ENCODE results near the gene TRAT1. TPM values are rescaled to one million over a fixed set of nuclear protein-coding genes. Genes with fewer than 3 reads are reported as not detected.

The TRAT1 gene
- total RNA-seq, 1 donor from 2014 or later = not detected

GRCh38 chr3:108835101-108835500 is 12.5 kb downstream of the TRAT1 start:
- Histone ChIP-seq H3K27me3 (ENCODE audit: control insufficient read depth, insufficient read depth, low read length) (no peaks in the 10 kb centered on the region), H3K4me3 (ENCODE audit: low read depth, low read length) (no peak overlapping the region), H3K36me3 (ENCODE audit: control insufficient read depth, insufficient read depth, low read length) (no peaks in the 10 kb centered on the region)
- no peak for DNase-seq (ENCODE audit: low read depth)
- no peak for TF ChIP-seq CTCF (IDR thresholded peaks at IDR 0.05; ENCODE audit: insufficient read depth, low read length, poor library complexity, severe bottlenecking)

GRCh38 chr3:108838436-108838835 is 15.8 kb downstream of the TRAT1 start:
- no peaks in the 10 kb centered on the region for H3K27me3 ChIP-seq (ENCODE audit: control insufficient read depth, insufficient read depth, low read length)
- no peaks in the 10 kb centered on the region for H3K36me3 ChIP-seq (ENCODE audit: control insufficient read depth, insufficient read depth, low read length)
- DNase-seq (ENCODE audit: low read depth) = no peak
- H3K4me3 ChIP-seq (ENCODE audit: low read depth, low read length) = no peak overlapping the region
- no peak for TF ChIP-seq CTCF (IDR thresholded peaks at IDR 0.05; ENCODE audit: insufficient read depth, low read length, poor library complexity, severe bottlenecking)

GRCh38 chr3:108845709-108846293 is 23.2 kb downstream of the TRAT1 start:
- H3K4me3 ChIP-seq (ENCODE audit: low read depth, low read length) = no peak overlapping the region
- no peaks in the 10 kb centered on the region for H3K36me3 ChIP-seq (ENCODE audit: control insufficient read depth, insufficient read depth, low read length)
- H3K27me3 ChIP-seq (ENCODE audit: control insufficient read depth, insufficient read depth, low read length) = no peaks in the 10 kb centered on the region
- DNase-seq (ENCODE audit: low read depth) = no peak
- TF ChIP-seq CTCF (IDR thresholded peaks at IDR 0.05; ENCODE audit: insufficient read depth, low read length, poor library complexity, severe bottlenecking) = no peak

- Histone ChIP-seq H3K4me3 (ENCODE audit: low read depth, low read length) (no peak overlapping the region), H3K36me3 (ENCODE audit: control insufficient read depth, insufficient read depth, low read length) (no peaks in the 10 kb centered on the region), H3K27me3 (ENCODE audit: control insufficient read depth, insufficient read depth, low read length) (no peaks in the 10 kb centered on the region)
- no peak for DNase-seq (ENCODE audit: low read depth)
- TF ChIP-seq CTCF (IDR thresholded peaks at IDR 0.05; ENCODE audit: insufficient read depth, low read length, poor library complexity, severe bottlenecking) = no peak
Observed at GRCh38 chr3:108847187-108847586, 24.6 kb downstream of the TRAT1 start.

GRCh38 chr3:108849075-108849474 is 26.5 kb downstream of the TRAT1 start:
- H3K4me3 ChIP-seq (ENCODE audit: low read depth, low read length) = no peak overlapping the region
- no peak for DNase-seq (ENCODE audit: low read depth)
- no peaks in the 10 kb centered on the region for H3K36me3 ChIP-seq (ENCODE audit: control insufficient read depth, insufficient read depth, low read length)
- TF ChIP-seq CTCF (IDR thresholded peaks at IDR 0.05; ENCODE audit: insufficient read depth, low read length, poor library complexity, severe bottlenecking) = no peak
- no peaks in the 10 kb centered on the region for H3K27me3 ChIP-seq (ENCODE audit: control insufficient read depth, insufficient read depth, low read length)

GRCh38 chr3:108861401-108861800 is 38.8 kb downstream of the TRAT1 start:
- Histone ChIP-seq H3K27me3 (ENCODE audit: control insufficient read depth, insufficient read depth, low read length) (no peaks in the 10 kb centered on the region), H3K4me3 (ENCODE audit: low read depth, low read length) (no peak overlapping the region), H3K36me3 (ENCODE audit: control insufficient read depth, insufficient read depth, low read length) (no peaks in the 10 kb centered on the region)
- no peak for TF ChIP-seq CTCF (IDR thresholded peaks at IDR 0.05; ENCODE audit: insufficient read depth, low read length, poor library complexity, severe bottlenecking)
- no peak for DNase-seq (ENCODE audit: low read depth)

Data from kidney epithelial cell (primary cell).